Stimulated activated CD8-positive, alpha-beta memory T cell treated with anti-CD3 and anti-CD28 coated beads, Interleukin-15, amount 100 ng/mL, for 4 hours (primary cell): ENCODE measurements around the gene PLD3.
"Not testable (repeated sequence)": the region's sequence is repeated elsewhere in the genome, so short reads cannot be mapped to it uniquely, and the experiment has no call there.

ENCODE experiments used
- DNase-seq, 2 donors: peaks; one replicate each; pipeline ENCODE4 v3.0.0-alpha.2; 2020; ENCODE audit warnings: low read depth in 2 of 2

PLD3 gene

DNA sequence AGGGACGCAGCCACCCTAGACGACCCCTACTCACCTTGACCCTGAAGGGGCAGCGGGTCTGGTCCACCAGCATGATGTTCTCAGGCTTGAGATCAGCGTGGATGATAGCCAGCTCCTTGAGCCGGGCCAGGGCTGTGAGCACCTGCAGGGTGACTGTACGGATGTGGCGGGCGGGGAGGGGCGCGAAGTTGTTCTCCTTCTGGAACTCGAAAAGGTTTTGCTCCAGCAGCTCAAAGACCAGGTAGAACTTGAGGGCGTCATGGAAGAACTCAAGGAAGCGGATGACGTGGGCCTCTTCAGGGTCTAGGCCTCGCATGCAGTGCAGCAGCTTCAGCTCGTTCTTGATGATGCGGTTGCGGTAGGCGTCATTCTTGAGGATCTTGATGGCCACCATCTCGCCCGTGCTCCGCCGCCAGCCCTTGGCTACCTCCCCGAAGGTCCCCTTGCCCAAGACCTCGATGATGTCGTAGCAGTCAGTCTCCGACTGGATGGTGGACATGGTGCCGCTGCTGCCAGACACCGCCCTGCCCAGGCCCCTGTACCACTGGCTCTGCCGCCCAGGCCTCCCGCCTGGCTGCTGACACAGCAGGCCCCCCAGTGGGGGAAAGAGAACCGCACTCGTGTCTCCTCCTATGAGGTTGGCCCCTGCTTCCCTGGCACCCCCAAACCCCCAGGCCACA is 41.0 kb downstream of the PLD3 start:
- DNase-seq: no peak

DNA sequence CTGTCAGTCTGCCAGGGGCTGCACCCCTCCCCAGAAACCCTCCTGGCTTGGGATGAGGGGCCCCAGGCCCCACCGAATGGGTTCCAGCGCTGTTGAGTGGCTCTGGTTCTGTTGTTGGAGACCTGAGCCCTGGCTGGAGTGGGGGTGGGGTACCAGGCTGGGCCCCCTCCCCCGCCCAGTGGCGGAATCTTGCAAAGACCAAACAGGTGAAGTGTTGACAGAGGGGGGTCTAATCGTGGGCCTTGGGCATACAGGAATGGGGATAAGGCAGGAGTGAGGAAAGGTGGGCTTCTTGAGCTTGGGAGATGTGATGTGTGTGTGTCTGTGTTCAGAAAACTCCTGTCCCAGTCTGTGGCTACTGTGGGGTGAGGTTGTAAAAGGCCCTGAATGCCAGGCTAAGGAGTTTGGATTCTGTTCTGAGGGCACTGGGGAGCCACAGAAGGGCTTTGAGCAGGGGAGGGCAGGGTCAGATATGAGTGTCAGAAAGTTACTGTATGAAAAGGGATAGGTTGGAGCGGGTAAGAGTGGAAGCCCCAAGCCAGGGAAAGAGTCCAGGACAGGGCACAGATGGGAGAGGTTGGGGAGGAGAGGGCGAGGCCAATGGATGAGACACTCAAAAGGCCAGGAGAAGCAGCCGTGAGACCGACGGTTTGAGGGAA is 41.7 kb downstream of the PLD3 start, which contains the start of gene HIPK4:
HIPK4 (minus strand) TSS at position 98 of the 659 bp plus-strand sequence. CDS start 279 bp downstream, outside the sequence.
- no peak for DNase-seq

DNA sequence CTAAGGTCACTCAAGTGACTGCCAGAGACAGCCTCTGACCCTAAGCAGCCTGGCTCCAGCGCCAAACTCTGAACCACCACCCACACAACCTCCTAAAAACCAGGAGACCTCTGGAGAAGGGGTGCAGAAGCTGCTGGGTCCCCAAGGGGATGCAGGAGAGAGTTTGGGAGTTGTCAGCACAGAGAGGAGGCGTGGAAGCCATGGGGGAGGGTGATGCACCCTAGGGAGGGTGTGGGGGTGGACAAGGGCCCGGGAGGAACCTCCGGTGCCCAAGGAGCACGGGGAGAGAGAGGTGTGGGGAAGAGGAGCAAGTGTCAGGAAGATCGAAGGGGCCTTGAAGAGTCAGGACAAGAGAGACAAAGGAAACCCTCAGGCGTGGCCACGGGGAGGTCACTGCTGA is 43.6 kb downstream of the PLD3 start:
- no peak for DNase-seq

DNA sequence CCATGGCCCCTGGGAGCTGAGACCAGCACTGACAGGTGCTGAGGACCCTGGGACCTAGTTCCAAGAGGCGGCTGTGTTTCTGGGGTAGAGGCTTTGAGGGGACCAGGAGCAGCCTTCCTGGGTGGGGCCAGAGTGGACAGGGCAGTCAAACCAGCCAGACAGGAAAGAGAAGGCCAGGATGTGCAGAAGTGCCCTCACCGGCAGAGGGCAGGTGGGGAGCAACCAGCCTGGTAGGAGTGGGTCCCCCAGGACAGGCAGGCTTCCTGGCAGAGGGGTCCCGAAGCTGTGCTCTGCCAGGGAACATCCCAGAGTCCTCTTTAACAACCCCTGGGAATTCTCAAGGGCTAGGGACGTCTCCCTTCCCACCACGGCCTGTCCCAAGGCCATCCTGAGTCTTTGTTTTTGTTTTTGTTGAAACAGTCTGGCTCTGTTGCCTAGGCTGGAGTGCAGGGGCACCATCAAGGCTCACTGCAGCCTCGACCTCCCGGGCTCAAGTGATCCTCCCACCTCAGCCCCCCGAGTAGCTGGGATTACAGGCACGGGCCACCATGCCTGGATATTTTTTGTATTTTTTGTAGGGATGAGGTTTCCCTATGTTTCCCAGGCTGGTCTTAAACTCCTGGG is 44.5 kb downstream of the PLD3 start:
- DNase-seq: no peak

DNA sequence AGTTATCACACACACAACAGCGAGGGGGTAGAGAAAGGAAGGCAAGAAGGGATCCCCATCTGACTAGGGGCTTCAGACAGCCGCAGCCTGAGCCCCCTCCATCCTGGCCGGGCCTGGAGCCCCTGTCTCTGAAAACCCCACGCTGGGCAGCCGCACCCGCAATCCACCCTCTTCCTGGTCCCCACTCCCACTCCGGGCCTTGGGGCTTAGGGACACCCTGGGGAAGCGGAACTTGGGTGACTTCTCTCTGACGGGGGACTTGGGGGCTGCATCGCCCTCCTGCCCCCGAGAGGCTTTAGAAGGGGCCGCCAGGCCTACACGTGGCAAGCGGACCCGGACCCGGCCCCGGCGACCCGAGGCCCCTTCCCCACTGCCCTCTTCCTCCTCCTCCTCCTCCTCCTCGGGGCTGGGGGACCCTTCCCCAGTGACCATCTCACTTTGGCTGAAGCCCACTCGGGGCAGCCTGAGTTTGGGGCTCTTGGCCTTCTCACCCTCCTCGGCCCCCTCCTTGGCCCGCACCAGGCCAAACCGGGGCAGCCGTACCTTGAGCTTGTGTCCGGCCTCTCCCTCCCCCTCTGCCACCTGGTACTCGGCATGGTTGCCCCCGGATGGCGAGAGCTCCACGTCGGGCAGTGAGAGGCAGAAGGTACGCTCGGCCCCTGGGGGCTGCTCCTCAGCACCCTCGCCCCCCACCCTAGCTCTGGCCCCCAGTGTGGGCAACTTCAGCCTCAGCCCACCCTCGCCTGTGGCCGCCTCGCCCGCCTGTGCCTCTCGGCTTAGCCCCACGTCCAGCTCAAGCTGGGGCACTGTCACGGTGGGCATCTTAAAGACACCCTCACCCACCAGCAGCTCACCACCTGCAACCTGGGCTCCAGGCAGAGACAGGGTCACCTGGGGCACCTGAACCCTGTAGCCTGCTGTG is 45.7 kb downstream of the PLD3 start:
- DNase-seq: no peak

DNA sequence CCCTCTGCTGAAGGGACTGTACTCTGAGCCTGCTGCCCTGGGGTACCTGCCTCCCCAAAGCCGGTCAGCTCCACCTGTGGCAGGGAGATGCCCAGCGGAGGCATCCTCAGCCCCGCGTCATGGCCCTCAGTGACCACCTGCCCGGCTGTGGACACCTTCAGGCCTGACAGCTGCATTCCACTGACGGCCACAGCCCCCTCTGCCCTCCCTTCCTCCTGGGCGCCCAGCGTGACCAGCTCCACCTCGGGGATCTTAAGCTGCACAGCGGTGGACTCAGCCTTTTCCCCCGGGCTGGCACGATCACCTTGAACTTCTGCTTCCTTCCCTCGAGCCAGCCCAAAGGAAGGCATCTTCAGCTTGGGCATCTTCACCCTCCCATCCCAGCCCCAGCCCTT is 46.3 kb downstream of the PLD3 start:
- DNase-seq: no peak

DNA sequence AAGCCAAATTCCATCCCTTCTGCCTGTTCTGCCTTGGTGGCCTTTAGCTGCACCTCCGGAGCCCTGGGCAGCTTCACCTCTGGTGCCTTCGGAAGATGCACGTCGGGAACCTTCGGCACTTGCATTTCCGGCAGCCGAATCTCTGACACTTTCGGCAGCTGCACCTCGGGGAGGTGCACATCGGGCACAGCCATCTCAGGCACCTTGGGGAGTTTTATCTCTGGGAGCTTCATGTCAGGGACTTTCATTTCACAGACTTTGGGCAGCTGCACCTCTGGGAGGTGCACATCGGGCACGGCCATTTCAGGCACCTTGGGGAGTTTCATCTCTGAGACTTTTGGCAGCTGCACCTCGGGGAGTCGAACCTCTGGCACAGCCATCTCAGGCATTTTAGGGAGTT is 47.5 kb downstream of the PLD3 start:
- DNase-seq: no peak

DNA sequence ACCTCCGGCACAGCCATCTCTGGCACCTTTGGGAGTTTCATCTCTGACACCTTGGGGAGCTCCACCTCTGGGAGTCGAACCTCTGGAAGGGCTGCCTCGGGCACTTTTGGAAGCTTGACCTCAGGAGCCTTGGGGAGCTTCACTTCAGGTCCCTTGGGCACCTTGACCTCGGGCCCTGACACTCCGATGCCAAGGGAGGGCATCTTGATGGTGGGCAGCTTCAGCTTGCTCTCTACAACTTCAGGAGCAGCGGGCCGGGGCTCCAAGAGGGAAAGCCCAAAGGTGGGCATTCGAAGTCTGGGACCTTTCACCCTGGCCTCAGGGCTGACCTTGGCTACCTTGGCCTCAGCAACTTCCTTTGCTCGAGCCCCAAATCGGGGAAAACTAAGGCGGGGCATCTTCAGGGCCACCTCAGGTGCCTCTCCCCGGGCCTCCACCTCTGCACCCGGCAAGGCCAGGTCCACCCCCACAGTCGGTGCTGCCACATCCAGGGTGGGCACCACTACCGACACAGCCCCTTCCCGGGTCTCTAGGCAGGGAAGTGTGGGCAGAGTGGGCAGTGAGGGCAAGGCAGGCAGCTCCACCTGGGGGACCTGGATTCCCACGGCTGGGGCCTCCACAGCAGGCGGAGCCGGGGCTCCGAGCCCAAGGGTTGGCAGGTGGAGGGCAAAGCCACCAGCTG is 48.5 kb downstream of the PLD3 start:
- DNase-seq: no peak

DNA sequence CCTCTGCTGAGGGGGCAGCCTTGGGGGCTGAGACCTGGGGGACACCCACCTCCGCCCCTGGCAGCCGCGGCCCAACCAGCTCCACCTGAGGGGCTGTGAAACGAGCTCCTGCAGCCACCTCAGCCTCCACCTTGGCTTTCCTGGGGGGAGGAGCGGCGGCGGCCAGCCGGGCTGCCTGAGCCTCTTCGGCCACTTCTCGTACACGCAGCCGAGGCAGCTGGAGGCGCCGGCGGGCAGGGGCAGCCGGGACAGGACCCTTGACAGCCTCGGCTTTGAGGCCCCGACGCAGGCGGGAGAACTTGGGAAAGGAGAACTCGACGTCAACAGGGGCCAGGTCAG is 49.0 kb downstream of the PLD3 start:
- DNase-seq: no peak

DNA sequence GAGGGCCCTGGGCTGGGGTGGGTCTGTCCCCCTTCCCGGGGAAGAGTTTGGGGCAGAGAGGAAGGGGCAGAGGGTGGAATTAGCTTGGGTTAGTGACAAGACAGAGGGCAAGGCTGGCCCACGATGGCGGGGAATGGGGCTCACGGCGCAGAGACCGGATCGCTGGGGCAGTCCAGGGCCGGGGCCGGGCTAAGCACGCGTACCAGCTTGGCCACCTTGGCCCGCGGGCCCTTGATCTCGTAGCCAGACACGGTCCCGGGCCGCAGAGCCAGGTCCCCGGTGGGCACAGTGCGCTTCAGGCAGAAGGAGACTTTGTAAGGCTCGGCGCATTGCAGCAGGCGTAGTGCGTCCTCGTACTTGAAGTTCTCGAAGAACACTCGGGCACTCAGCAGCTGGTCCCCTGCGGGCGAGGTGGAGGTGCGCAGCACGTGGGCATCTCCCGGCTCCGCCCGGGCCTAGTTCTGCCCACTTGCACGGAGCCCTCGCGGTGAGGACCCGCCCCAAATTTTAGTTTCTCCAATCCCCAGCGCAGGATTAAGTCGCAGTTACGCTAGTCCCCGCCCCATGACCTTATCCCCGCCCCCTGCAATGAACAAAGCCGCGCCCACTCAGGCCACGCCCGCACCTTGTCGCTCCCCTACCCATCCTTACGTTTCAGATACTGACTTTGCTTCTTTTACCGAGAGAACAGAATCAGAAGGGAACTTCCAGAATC is 50.1 kb downstream of the PLD3 start:
- DNase-seq: peak in 1 of 2 donors; percentile 38

DNA sequence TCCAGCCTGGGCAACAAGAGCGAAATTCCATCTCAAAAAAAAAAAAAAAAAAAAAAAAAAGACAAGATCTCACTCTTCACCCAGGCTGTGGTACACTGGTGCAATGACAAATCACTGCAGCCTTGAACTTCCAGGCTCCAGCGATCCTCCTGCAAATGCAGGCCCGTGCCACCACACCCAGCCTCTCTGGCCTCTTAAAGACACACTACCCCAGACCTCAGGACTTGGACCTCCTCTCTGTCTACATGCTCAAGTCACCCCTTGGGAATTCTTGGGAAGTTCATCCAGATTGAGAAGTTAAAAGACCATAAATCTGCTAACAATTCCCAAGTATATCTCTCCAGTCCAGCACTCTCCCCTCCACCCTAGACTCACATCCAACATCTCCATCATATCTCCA is 52.1 kb downstream of the PLD3 start:
- DNase-seq: no peak

DNA sequence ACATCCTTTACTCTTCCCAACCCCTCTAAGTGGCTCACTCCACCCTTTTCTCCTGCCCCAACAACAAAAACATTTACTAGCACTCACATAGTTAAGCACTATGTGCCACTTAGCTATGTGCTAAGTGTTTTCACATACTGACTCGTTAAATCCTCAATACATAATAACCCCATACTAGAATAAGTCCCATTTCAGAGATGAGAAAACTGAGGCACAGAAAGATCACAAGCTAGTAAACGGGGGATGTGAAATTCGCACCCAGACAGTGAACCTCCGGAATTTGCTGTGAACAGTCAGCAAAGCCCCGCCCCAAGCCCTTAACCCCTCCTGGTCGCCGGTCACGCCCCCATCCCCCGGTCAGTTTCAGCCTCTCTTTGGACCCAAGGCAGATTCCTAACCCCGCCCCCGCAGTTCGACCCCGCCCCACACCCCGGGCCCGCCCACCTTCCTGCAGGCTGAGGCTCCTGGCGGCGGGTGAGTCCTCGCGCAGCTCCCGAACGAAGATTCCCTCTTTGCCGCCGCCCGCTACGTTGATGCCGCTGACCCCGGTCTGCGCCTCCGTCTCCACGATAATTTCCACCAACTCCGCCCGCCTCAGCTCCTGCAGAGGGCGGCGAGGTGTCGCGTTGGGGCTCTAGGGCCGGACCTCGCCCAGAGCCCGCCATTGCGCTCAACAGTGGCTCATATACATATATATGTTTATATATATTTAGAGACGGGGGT is 54.9 kb downstream of the PLD3 start:
- DNase-seq: peak; percentile 58 to 61

DNA sequence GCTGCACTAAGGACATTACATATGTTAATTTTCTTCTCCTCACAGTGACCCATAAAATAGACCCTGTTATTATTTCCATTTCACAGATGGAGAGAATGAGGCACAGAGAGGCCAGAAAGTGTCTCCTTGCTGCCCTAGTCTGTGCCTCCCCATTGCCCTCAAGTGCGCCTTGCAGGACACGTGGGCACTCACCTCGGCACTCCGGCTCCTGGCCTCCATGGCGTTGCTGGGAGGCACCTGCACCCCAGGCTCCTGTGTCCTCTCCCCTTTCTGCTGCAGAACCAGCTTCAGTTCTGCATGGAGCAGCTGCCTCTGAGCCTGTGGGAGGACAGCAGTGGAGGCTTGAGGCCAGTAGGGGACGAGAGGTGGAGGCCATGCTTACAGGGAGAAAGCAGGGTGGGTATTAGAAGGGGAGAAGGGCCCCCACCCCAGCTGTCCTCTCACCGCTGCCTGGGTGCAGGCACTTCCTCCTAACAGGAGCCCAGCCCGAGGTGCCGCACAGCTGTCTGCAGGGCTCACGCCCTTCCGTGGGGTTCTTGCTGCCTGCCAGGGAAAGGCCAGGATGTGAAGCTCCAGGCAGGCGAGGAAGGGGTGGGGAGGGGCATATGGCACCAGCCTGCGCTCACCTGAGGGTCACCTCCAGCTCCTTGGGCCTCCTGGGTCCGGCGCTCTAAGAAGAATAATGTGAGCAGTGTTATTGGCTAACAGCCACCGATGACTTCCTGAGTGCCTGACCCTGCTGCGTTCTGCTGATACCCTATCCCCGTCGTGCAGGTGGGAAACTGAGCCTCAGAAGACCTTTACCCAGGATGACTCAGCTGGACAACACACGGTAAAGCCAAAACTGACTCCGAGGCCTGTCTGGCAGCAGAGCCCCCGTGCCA is 59.5 kb downstream of the PLD3 start:
- DNase-seq: no peak

DNA sequence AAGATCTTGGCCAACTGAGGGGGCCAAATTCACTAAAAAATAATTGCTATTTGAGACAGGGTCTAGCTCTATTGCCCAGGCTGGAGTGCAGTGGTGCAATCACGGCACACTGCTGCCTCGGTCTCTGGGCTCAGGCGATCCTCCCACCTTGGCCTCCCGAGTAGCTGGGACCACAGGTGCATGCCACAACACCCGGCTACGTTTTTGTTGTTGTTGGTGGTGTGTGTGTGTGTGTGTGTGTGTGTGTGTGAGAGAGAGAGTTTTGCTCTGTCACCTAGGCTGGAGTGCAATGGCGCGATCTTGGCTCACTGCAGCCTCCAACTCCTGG is 60.1 kb downstream of the PLD3 start:
- DNase-seq: not testable (repeated sequence)

DNA sequence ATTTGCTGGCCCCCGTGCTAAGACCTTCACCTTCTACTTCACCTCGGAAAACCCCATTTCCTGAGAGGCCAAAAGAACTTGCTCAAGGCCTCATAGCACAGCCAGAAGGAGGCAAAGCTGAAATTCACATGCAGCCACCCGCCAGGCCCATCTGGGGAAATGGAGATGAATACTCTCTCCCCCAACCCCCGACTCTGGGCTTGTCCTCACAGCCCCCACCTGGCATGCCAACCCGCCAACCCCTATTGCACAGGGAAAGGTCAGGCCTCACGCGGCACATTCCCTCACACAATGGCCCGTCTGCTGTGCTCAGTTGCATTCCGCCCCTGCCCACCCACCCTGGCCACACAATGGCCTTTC is 61.5 kb downstream of the PLD3 start:
- DNase-seq: no peak

DNA sequence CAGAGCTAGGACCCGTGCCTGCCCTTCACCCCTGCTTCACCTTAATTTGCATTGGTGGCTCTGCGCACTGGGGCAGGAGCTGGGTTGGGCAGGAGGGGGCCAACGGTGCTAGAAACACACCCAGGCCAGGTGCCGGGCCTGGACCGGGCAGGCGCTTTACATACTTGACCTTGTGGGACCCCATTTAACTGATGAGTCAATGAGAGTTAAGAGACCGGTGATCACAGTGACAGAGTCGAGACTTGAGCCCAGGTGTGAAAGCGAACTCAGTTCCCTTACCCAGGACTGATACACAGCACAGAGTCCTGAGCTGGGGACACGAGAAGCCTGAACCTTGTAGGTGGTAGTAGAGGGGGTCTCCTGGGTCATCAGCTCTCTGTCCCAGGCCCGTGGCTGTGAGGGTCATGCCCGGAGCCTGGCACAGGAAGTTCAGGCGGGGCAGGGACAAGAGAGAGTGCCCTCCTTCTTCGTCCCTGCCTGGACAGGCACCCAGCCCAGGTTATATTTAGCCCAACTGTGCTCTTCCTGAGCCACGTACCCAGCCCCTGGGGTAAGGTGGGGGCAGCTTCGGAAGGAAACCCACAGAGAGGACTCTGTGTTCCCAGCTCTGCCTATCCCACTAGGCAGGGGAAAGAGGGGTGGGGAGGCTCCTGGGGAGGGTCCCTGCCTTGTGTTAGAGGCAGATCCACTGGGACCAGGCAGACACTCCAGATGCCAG is 62.8 kb downstream of the PLD3 start:
- no peak for DNase-seq

DNA sequence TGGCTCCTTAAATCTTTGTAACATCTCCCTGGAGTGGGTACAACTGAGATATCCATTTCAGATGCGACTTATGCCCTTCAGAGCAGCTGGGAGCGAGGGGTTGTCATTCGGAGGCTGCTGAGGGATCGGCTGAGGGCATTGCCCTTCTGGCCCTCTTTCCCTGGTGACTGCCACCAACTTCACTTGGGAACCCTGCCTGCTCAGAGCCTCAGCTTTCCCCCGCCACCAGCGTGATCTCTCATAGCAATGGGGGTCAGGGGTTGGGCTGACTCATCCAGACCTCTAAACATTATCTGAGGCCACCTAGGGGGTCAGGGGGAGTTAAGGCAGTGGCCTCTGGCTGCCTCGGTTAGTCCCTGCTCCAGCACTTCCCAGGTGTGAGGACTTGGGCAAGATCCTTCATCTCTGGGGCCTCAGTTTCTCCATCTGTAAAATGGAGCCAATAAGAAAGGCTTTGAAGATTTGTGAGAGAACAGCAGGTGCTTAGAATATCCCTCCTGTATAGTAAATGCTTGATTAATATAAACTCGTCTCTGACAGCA is 63.5 kb downstream of the PLD3 start:
- DNase-seq: no peak

DNA sequence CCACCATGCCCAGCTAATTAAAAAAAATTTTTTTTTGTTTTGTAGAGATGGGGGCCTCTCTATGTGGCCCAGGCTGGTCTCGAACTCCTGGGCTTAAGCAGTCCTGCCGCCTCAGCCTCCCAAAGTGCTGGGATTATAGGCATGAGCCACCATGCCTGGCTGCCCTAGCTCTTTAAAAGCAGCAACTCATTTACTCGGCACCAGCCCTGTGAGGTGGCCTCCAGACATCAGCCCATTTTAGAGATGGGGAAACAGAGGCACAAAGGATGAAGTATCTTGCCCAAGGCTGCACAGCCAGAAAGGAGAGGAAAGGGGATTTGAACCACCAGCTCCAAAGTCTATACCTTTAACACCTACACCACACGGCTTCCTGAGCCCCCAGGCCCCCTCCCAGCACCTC is 64.4 kb downstream of the PLD3 start:
- no peak for DNase-seq
